Calu3 (cell line): ENCODE data around the gene MSMO1. TPM values are rescaled to one million over a fixed set of nuclear protein-coding genes. Genes with fewer than 3 reads are reported as not detected.
A peak's percentile ranks its signal among the peaks of the same experiment; 100 is the strongest.

Source experiments
- BruUV-seq: library from RNA; stranded (reverse); fragments of 400-500 nt; replicated peaks from 2 replicates; lab custom pipeline; 2021; lab: Mats Ljungman, UMichigan
- CTCF ChIA-PET: fragments of 300-600 bp; sonication (Branson Sonifier 250); formaldehyde crosslinking; loops from one replicate; lab custom pipeline; 2022; ENCODE audit warnings: antibody characterized with exemption; lab: Charles Lee
- DNase-seq: peaks from one replicate; pipeline ENCODE4 v3.0.0; 2022
- H3K27ac Mint-ChIP-seq: one replicate; pipeline ENCODE4 v1.8.0; 2022; ENCODE audit warnings: mixed read lengths; ENCODE audit not compliant: unreplicated experiment
- H3K27me3 Mint-ChIP-seq: one replicate; pipeline ENCODE4 v1.8.0; 2022; ENCODE audit warnings: mixed read lengths; ENCODE audit not compliant: unreplicated experiment
- H3K36me3 Mint-ChIP-seq: one replicate; pipeline ENCODE4 v1.8.0; 2022; ENCODE audit warnings: mild to moderate bottlenecking, moderate library complexity, mixed read lengths; ENCODE audit not compliant: insufficient read depth, unreplicated experiment
- H3K4me1 Mint-ChIP-seq: one replicate; pipeline ENCODE4 v1.8.0; 2022; ENCODE audit warnings: mild to moderate bottlenecking, low read depth, mixed read lengths; ENCODE audit not compliant: unreplicated experiment
- H3K4me3 Mint-ChIP-seq: one replicate; pipeline ENCODE4 v1.8.0; 2022; ENCODE audit warnings: mild to moderate bottlenecking, low read depth, moderate library complexity, mixed read lengths; ENCODE audit not compliant: unreplicated experiment
- H3K9me3 Mint-ChIP-seq: one replicate; pipeline ENCODE4 v1.8.0; 2022; ENCODE audit warnings: low read depth, mixed read lengths; ENCODE audit not compliant: unreplicated experiment
- intact Hi-C: fragments of 100-400 bp; cut with micrococcal nuclease; formaldehyde crosslinking; loops from one replicate; pipeline ENCODE4 v1.10.0; 2022; ENCODE audit not compliant: unreplicated experiment
- total RNA-seq: library from RNA; stranded (reverse); gene quantifications from 2 replicates; pipeline ENCODE4 v1.2.3, GENCODE V29; 2022
- TF ChIP-seq, protein P1 (sequence below): fragments of 200-600 bp; IDR thresholded peaks from one replicate; pipeline ENCODE4 v1.8.0; 2022; ENCODE audit warnings: antibody characterized with exemption; ENCODE audit not compliant: unreplicated experiment

MSMO1 gene
- total RNA-seq, 1 experiment from 2014 or later = 111 TPM

DNA sequence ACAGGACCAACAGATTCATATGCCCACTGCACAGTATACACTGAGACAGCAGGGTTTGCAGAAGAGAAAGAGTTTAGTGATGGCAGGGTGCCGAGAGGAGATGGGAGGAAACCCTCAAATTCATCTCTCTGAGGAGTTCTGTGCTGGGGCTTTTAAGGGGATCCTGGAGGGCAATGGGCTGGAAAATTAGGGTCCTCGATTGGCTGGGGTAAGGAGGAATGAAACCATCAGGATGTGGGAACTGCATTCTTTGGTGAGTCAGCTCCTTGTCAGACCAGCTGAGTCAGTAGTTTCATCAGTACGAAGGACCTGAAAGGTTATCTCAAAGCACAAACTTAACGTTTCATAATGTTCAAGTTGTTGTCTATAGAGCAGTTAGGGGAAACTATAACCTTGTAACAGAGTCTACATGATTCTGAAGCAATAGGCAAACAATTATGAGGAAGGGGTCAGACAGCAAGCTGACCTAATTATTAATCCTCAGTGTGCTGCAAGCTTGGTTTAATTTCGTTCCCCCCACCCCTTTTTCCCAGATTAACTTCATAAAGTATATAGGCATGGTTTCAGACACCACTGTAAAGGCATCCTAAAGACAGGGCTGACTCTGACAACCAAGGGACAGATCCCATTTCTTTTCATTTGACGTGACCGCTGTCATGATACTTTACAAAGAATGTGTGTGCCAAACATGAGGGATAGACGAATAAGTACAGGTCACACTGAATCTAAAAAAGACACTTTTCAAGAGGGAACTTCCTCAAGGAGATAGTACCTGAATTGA is 1.5 kb upstream of the MSMO1 start:
- Mint-ChIP-seq H3K27ac (no peak overlapping the region), H3K4me3 (no peak overlapping the region), H3K9me3 (no peaks in the 10 kb centered on the region), H3K27me3 (no peaks in the 10 kb centered on the region), H3K36me3 (peaks cover 8% of the 10 kb centered on the region), H3K4me1 (peaks cover 7% of the 10 kb centered on the region)
- no TSS peak for BruUV-seq
- CTCF ChIA-PET = no interaction called here
- TF ChIP-seq, protein P1, sequence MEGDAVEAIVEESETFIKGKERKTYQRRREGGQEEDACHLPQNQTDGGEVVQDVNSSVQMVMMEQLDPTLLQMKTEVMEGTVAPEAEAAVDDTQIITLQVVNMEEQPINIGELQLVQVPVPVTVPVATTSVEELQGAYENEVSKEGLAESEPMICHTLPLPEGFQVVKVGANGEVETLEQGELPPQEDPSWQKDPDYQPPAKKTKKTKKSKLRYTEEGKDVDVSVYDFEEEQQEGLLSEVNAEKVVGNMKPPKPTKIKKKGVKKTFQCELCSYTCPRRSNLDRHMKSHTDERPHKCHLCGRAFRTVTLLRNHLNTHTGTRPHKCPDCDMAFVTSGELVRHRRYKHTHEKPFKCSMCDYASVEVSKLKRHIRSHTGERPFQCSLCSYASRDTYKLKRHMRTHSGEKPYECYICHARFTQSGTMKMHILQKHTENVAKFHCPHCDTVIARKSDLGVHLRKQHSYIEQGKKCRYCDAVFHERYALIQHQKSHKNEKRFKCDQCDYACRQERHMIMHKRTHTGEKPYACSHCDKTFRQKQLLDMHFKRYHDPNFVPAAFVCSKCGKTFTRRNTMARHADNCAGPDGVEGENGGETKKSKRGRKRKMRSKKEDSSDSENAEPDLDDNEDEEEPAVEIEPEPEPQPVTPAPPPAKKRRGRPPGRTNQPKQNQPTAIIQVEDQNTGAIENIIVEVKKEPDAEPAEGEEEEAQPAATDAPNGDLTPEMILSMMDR = no peak
- intact Hi-C loops = loop anchor here (5.0 kb wide), 2 partner anchors 124 to 194 kb away; no protein-coding TSS in a partner anchor
- DNase-seq = no peak

DNA sequence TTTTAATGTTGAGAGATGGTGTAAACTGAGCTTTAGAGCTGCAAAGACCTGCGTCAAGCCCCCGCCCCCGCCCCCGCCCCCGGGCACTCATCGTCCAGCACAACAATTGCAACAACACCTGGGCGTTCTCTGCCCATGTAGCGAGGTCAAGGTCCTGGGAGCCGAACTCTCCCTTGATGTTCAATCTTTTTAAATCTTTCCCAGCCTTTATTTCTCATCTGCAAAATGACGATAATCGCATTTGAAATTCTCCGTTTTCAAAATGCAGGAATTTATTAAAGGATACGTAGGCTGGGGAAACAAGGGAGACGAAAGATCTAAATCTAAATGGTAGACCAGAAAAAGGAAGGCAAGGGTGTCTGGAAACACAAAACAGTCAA is 648 bp upstream of the MSMO1 start:
- DNase-seq = peak; percentile 16

DNA sequence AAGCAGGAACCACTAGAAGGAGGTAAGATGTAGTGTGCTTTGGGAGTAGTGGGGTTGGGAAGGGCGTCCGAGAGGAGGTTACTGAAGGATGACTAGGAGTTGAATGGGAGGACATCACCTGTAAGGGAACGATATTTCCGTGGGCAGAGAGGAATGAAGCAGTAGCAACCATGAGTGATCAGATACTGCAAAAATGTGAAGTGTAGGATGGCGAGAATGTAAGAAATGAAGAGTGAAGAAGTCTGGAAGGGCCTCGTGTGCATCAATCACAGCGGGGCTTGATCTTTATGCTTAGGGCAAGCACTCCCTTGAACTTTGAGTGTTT is 594 bp downstream of the MSMO1 start:
- DNase-seq = no peak
- TF ChIP-seq, protein P1 = no peak
- Mint-ChIP-seq H3K36me3 (peaks cover 26% of the 10 kb centered on the region), H3K4me1 (peaks cover 26% of the 10 kb centered on the region), H3K27ac (no peak overlapping the region), H3K4me3 (no peak overlapping the region), H3K27me3 (no peaks in the 10 kb centered on the region), H3K9me3 (no peaks in the 10 kb centered on the region)
- no TSS peak for BruUV-seq
- intact Hi-C loops = loop anchor here (5.0 kb wide), 2 partner anchors 126 to 196 kb away; no protein-coding TSS in a partner anchor
- CTCF ChIA-PET = interaction anchor here (1.3 kb wide), 1 partner anchor 197 kb away, joined by 6 read pairs; no protein-coding TSS in a partner anchor

More for the DNA sequence above, 648 bp upstream of the MSMO1 start:
- H3K36me3 Mint-ChIP-seq = peaks cover 17% of the 10 kb centered on the region
- H3K9me3 Mint-ChIP-seq = no peaks in the 10 kb centered on the region
- intact Hi-C loops = loop anchor here (5.0 kb wide), 2 partner anchors 125 to 195 kb away; no protein-coding TSS in a partner anchor
- H3K27ac Mint-ChIP-seq = no peak overlapping the region
- TF ChIP-seq, protein P1 = no peak
- H3K4me3 Mint-ChIP-seq = no peak overlapping the region
- CTCF ChIA-PET = interaction anchor here (0.9 to 1.3 kb wide), 2 partner anchors 196 to 214 kb away, joined by 3 to 6 read pairs; partner anchors contain the start of gene TMEM192
- TSS peak; percentile 98 for BruUV-seq
- peaks cover 16% of the 10 kb centered on the region for H3K4me1 Mint-ChIP-seq
- no peaks in the 10 kb centered on the region for H3K27me3 Mint-ChIP-seq

DNA sequence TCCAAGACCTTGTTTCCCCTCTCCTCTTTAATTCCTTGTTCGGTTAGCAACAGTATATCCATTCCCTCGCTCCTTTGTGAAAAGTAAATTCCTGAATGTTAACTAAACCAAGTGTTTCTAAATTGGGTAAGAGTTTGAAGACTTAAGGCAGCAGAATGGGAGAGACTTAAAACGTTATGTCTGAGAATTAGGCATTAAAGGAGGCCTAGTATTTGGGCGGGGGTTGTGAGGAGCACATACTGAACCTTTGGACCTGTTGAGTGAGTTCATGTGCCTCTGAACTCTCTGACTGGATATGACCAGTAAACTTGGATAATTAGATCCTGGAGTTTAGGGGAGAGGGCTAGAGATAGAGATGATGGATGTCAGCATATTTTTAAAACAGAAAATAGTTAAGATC is 1.2 kb downstream of the MSMO1 start:
- intact Hi-C loops = loop anchor here (5.0 kb wide), 2 partner anchors 126 to 196 kb away; no protein-coding TSS in a partner anchor
- H3K9me3 Mint-ChIP-seq = no peaks in the 10 kb centered on the region
- CTCF ChIA-PET = interaction anchor here (1.2 kb wide), 1 partner anchor 198 kb away, joined by 4 read pairs; no protein-coding TSS in a partner anchor
- TF ChIP-seq, protein P1 = no peak
- no peak overlapping the region for H3K4me3 Mint-ChIP-seq
- no peaks in the 10 kb centered on the region for H3K27me3 Mint-ChIP-seq
- BruUV-seq = TSS peak; percentile 34
- H3K36me3 Mint-ChIP-seq = peaks cover 26% of the 10 kb centered on the region
- no peak for DNase-seq
- no peak overlapping the region for H3K27ac Mint-ChIP-seq
- H3K4me1 Mint-ChIP-seq = peaks cover 26% of the 10 kb centered on the region
